ENCODE measurements around the gene EVPL.

GRCh38 chr17:76049239-76049638, 22.1 kb upstream of the EVPL start:
- TF ChIP-seq KDM1A (IDR thresholded peaks at IDR 0.05; ENCODE audit: borderline replicate concordance) (no peak), CHD2 (IDR thresholded peaks at IDR 0.05; ENCODE audit: borderline replicate concordance, low read depth, low read length) (no peak), ZNF274 (IDR thresholded peaks at IDR 0.05; ENCODE audit: insufficient read depth, insufficient read length) (no peak)

Data from GM12878 (cell line).